ENCODE results near the gene DDX54.

The DDX54 gene

GRCh38 chr12:113158439-113159203 is 26.7 kb downstream of the DDX54 start:
- no peak overlapping the region for H3K27ac ChIP-seq (ENCODE audit: low read length, poor library complexity, severe bottlenecking)
- no peak overlapping the region for H2BK15ac ChIP-seq (ENCODE audit: low read depth, poor library complexity, severe bottlenecking)
- WGBS: 97% methylated on average over 24 of the region's 26 CpGs
- no peak overlapping the region for H2BK5ac ChIP-seq (ENCODE audit: low read depth, low read length, poor library complexity, severe bottlenecking)
- H3K79me1 ChIP-seq (replicated peaks; ENCODE audit: low read length, poor library complexity, severe bottlenecking): peaks cover 5% of the 10 kb centered on the region
- H3K4me3 ChIP-seq (ENCODE audit: insufficient read depth in 1 of 2, low read depth in 1 of 2, low read length in 2 of 2): no peak overlapping the region
- no peak overlapping the region for H4K91ac ChIP-seq (ENCODE audit: low read length)
- H3K36me3 ChIP-seq (ENCODE audit: control insufficient read depth in 1 of 2, insufficient read depth in 2 of 2, low read depth in 1 of 2, low read length in 2 of 2): peaks cover 46 to 65% of the 10 kb centered on the region in 2 experiments
- H3K18ac ChIP-seq (ENCODE audit: low read depth in 1 of 2, low read length in 2 of 2): no peak overlapping the region
- H3K14ac ChIP-seq (ENCODE audit: low read length in 2 of 2): no peak overlapping the region
- no peak for DNase-seq
- peaks cover 31% of the 10 kb centered on the region for H3K4me1 ChIP-seq (ENCODE audit: control insufficient read depth, insufficient read depth, low read depth, low read length)
- H2AFZ ChIP-seq (ENCODE audit: low read depth, low read length): no peak overlapping the region
- H3K4ac ChIP-seq (ENCODE audit: low read depth in 1 of 2, low read length in 2 of 2): no peak overlapping the region
- peaks cover 22 to 25% of the 10 kb centered on the region in 2 experiments for H3K27me3 ChIP-seq (ENCODE audit: control insufficient read depth in 1 of 2, insufficient read depth in 1 of 2, low read length in 2 of 2)
- no peaks in the 10 kb centered on the region for H3K9me3 ChIP-seq (ENCODE audit: control insufficient read depth, low read length)
- H2BK12ac ChIP-seq (ENCODE audit: low read length in 2 of 2): no peak overlapping the region
- H3K9ac ChIP-seq (ENCODE audit: low read length): no peak overlapping the region
- no peak overlapping the region for H2AK5ac ChIP-seq (ENCODE audit: low read length, severe bottlenecking)
- H2BK120ac ChIP-seq (ENCODE audit: low read depth, low read length): no peak overlapping the region
- H3K23ac ChIP-seq (ENCODE audit: low read length in 2 of 2): no peak overlapping the region
- H4K8ac ChIP-seq (ENCODE audit: low read length): no peak overlapping the region
- no peak overlapping the region for H3K4me2 ChIP-seq (ENCODE audit: low read length, poor library complexity, severe bottlenecking)

DNA sequence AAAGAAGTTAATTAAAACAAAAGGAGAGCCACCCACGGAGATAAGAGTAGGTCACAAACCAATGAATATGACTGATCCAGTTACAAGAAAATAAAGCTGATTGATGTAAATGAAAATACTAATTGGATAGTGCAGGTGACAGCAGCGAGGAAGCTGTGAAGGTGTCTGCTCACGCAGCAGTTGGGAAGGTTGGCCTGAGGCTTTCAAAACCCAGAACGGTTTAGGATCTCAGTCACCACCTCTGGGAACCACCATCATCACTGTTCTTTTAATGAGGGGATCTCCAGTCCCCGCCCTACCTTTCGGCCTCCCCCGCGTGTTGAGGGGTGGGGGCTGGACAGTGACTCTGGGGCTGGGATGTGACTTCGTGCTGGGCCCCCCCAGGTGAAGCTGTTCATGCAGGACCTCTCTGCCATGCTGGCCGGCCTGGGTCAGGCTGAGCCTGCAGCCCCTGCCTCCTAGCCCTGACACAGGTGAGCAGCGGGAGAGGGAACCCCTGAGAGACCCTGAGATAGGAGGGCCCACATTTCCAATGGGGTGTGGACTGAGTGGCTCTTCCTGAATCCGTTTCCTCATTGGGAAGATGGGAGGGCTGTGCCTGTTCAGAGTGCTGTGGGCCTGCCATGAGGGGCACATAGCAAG is 27.9 kb downstream of the DDX54 start:
- peaks cover 5% of the 10 kb centered on the region for H3K79me1 ChIP-seq (replicated peaks; ENCODE audit: low read length, poor library complexity, severe bottlenecking)
- H3K4me1 ChIP-seq (ENCODE audit: control insufficient read depth, insufficient read depth, low read depth, low read length): peaks cover 29% of the 10 kb centered on the region
- peaks cover 31 to 37% of the 10 kb centered on the region in 2 experiments for H3K27me3 ChIP-seq (ENCODE audit: control insufficient read depth in 1 of 2, insufficient read depth in 1 of 2, low read length in 2 of 2)
- 96% methylated on average over 11 of the region's 12 CpGs for WGBS
- no peak overlapping the region for H2AK5ac ChIP-seq (ENCODE audit: low read length, severe bottlenecking)
- no peaks in the 10 kb centered on the region for H3K9me3 ChIP-seq (ENCODE audit: control insufficient read depth, low read length)
- no peak overlapping the region for H2BK12ac ChIP-seq (ENCODE audit: low read length in 2 of 2)
- H3K27ac ChIP-seq (ENCODE audit: low read length, poor library complexity, severe bottlenecking): no peak overlapping the region
- H3K4ac ChIP-seq (ENCODE audit: low read depth in 1 of 2, low read length in 2 of 2): no peak overlapping the region
- no peak overlapping the region for H3K14ac ChIP-seq (ENCODE audit: low read length in 2 of 2)
- H3K4me3 ChIP-seq (ENCODE audit: insufficient read depth in 1 of 2, low read depth in 1 of 2, low read length in 2 of 2): no peak overlapping the region
- no peak overlapping the region for H3K18ac ChIP-seq (ENCODE audit: low read depth in 1 of 2, low read length in 2 of 2)
- no peak overlapping the region for H2BK120ac ChIP-seq (ENCODE audit: low read depth, low read length)
- H4K91ac ChIP-seq (ENCODE audit: low read length): no peak overlapping the region
- DNase-seq: no peak
- no peak overlapping the region for H2BK5ac ChIP-seq (ENCODE audit: low read depth, low read length, poor library complexity, severe bottlenecking)
- no peak overlapping the region for H3K23ac ChIP-seq (ENCODE audit: low read length in 2 of 2)
- H4K8ac ChIP-seq (ENCODE audit: low read length): no peak overlapping the region
- H3K9ac ChIP-seq (ENCODE audit: low read length): no peak overlapping the region
- H3K36me3 ChIP-seq (ENCODE audit: control insufficient read depth in 1 of 2, insufficient read depth in 2 of 2, low read depth in 1 of 2, low read length in 2 of 2): peaks cover 40 to 52% of the 10 kb centered on the region in 2 experiments
- H2AFZ ChIP-seq (ENCODE audit: low read depth, low read length): no peak overlapping the region
- no peak overlapping the region for H3K4me2 ChIP-seq (ENCODE audit: low read length, poor library complexity, severe bottlenecking)
- no peak overlapping the region for H2BK15ac ChIP-seq (ENCODE audit: low read depth, poor library complexity, severe bottlenecking)

- Histone ChIP-seq H3K9me3 (ENCODE audit: control insufficient read depth, low read length) (no peaks in the 10 kb centered on the region), H3K36me3 (ENCODE audit: control insufficient read depth in 1 of 2, insufficient read depth in 2 of 2, low read depth in 1 of 2, low read length in 2 of 2) (peaks cover 32 to 35% of the 10 kb centered on the region in 2 experiments), H2BK12ac (ENCODE audit: low read length in 2 of 2) (no peak overlapping the region), H3K27ac (ENCODE audit: low read length, poor library complexity, severe bottlenecking) (no peak overlapping the region), H3K27me3 (ENCODE audit: control insufficient read depth in 1 of 2, insufficient read depth in 1 of 2, low read length in 2 of 2) (peaks cover 39 to 53% of the 10 kb centered on the region in 2 experiments), H2AFZ (ENCODE audit: low read depth, low read length) (no peak overlapping the region), H4K8ac (ENCODE audit: low read length) (no peak overlapping the region), H3K4me3 (ENCODE audit: insufficient read depth in 1 of 2, low read depth in 1 of 2, low read length in 2 of 2) (no peak overlapping the region), H2BK120ac (ENCODE audit: low read depth, low read length) (no peak overlapping the region), H3K4me2 (ENCODE audit: low read length, poor library complexity, severe bottlenecking) (no peak overlapping the region), H4K91ac (ENCODE audit: low read length) (no peak overlapping the region), H3K23ac (ENCODE audit: low read length in 2 of 2) (no peak overlapping the region), H3K79me1 (replicated peaks; ENCODE audit: low read length, poor library complexity, severe bottlenecking) (peaks cover 5% of the 10 kb centered on the region), H3K4ac (ENCODE audit: low read depth in 1 of 2, low read length in 2 of 2) (no peak overlapping the region), H2AK5ac (ENCODE audit: low read length, severe bottlenecking) (no peak overlapping the region), H3K14ac (ENCODE audit: low read length in 2 of 2) (no peak overlapping the region), H2BK15ac (ENCODE audit: low read depth, poor library complexity, severe bottlenecking) (no peak overlapping the region), H3K4me1 (ENCODE audit: control insufficient read depth, insufficient read depth, low read depth, low read length) (peaks cover 22% of the 10 kb centered on the region), H2BK5ac (ENCODE audit: low read depth, low read length, poor library complexity, severe bottlenecking) (no peak overlapping the region), H3K9ac (ENCODE audit: low read length) (no peak overlapping the region), H3K18ac (ENCODE audit: low read depth in 1 of 2, low read length in 2 of 2) (no peak overlapping the region)
- DNase-seq: no peak
- 76% methylated on average over 5 of the region's 7 CpGs for WGBS
Measured at GRCh38 chr12:113155646-113156045, 29.6 kb downstream of the DDX54 start.

GRCh38 chr12:113155060-113155459 is 30.2 kb downstream of the DDX54 start:
- no peak overlapping the region for H3K4ac ChIP-seq (ENCODE audit: low read depth in 1 of 2, low read length in 2 of 2)
- no peak overlapping the region for H4K8ac ChIP-seq (ENCODE audit: low read length)
- H3K14ac ChIP-seq (ENCODE audit: low read length in 2 of 2): no peak overlapping the region
- no peak overlapping the region for H2BK120ac ChIP-seq (ENCODE audit: low read depth, low read length)
- H2BK15ac ChIP-seq (ENCODE audit: low read depth, poor library complexity, severe bottlenecking): no peak overlapping the region
- H3K36me3 ChIP-seq (ENCODE audit: control insufficient read depth in 1 of 2, insufficient read depth in 2 of 2, low read depth in 1 of 2, low read length in 2 of 2): peaks cover 26 to 30% of the 10 kb centered on the region in 2 experiments
- H2AFZ ChIP-seq (ENCODE audit: low read depth, low read length): no peak overlapping the region
- no peak overlapping the region for H2AK5ac ChIP-seq (ENCODE audit: low read length, severe bottlenecking)
- 88% methylated on average over 12 of the region's 12 CpGs for WGBS
- no peak overlapping the region for H3K9ac ChIP-seq (ENCODE audit: low read length)
- no peak for DNase-seq
- no peak overlapping the region for H3K4me2 ChIP-seq (ENCODE audit: low read length, poor library complexity, severe bottlenecking)
- no peak overlapping the region for H3K23ac ChIP-seq (ENCODE audit: low read length in 2 of 2)
- H3K18ac ChIP-seq (ENCODE audit: low read depth in 1 of 2, low read length in 2 of 2): no peak overlapping the region
- no peaks in the 10 kb centered on the region for H3K9me3 ChIP-seq (ENCODE audit: control insufficient read depth, low read length)
- H3K27ac ChIP-seq (ENCODE audit: low read length, poor library complexity, severe bottlenecking): no peak overlapping the region
- no peak overlapping the region for H2BK12ac ChIP-seq (ENCODE audit: low read length in 2 of 2)
- peaks cover 23% of the 10 kb centered on the region for H3K4me1 ChIP-seq (ENCODE audit: control insufficient read depth, insufficient read depth, low read depth, low read length)
- no peak overlapping the region for H4K91ac ChIP-seq (ENCODE audit: low read length)
- H3K4me3 ChIP-seq (ENCODE audit: insufficient read depth in 1 of 2, low read depth in 1 of 2, low read length in 2 of 2): no peak overlapping the region
- H2BK5ac ChIP-seq (ENCODE audit: low read depth, low read length, poor library complexity, severe bottlenecking): no peak overlapping the region
- no peaks in the 10 kb centered on the region for H3K79me1 ChIP-seq (replicated peaks; ENCODE audit: low read length, poor library complexity, severe bottlenecking)
- H3K27me3 ChIP-seq (ENCODE audit: control insufficient read depth in 1 of 2, insufficient read depth in 1 of 2, low read length in 2 of 2): peaks cover 39 to 59% of the 10 kb centered on the region in 2 experiments

All from mesenchymal stem cell (in vitro differentiated cells and primary cell).